ENCODE data around the gene MEN1. TPM values are rescaled to one million over a fixed set of nuclear protein-coding genes. Genes with fewer than 3 reads are reported as not detected.
A peak's percentile ranks its signal among the peaks of the same experiment; 100 is the strongest.

MEN1 gene
- total and polyA plus RNA-seq, 9 of the 15 experiments (the other 6 are each of a cell fraction or from before 2014, with no cell fraction given), result 3.4 to 57.2 (median 19.3) TPM

GRCh38 chr11:64851831-64852351 lies 41.5 kb upstream of the MEN1 start (continued):
- no peak for TF ChIP-seq ZNF79 (CRISPR knock-in tag; IDR thresholded peaks at IDR 0.05; ENCODE audit: low read depth)
- TF ChIP-seq ZFP36 (IDR thresholded peaks at IDR 0.05; ENCODE audit: low read depth, low read length, partially characterized antibody), result no peak
- TF ChIP-seq HBP1 (CRISPR knock-in tag; IDR thresholded peaks at IDR 0.05), result no peak
- TF ChIP-seq ZNF407 (IDR thresholded peaks at IDR 0.05; ENCODE audit: low read depth), result no peak
- no peak for TF ChIP-seq PHTF2 (CRISPR knock-in tag; IDR thresholded peaks at IDR 0.05)
- TF ChIP-seq TBP (optimal IDR thresholded peaks at IDR 0.05; ENCODE audit: low read depth, low read length), result no peak
- TF ChIP-seq, protein P1, sequence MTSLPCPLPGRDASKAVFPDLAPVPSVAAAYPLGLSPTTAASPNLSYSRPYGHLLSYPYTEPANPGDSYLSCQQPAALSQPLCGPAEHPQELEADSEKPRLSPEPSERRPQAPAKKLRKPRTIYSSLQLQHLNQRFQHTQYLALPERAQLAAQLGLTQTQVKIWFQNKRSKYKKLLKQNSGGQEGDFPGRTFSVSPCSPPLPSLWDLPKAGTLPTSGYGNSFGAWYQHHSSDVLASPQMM (CRISPR knock-in tag; IDR thresholded peaks at IDR 0.05), result no peak
- TF ChIP-seq TCFL5 (CRISPR knock-in tag; conservative IDR thresholded peaks at IDR 0.05), result no peak
- TF ChIP-seq TRIM24 (IDR thresholded peaks at IDR 0.05), result no peak
- TF ChIP-seq, protein P2, sequence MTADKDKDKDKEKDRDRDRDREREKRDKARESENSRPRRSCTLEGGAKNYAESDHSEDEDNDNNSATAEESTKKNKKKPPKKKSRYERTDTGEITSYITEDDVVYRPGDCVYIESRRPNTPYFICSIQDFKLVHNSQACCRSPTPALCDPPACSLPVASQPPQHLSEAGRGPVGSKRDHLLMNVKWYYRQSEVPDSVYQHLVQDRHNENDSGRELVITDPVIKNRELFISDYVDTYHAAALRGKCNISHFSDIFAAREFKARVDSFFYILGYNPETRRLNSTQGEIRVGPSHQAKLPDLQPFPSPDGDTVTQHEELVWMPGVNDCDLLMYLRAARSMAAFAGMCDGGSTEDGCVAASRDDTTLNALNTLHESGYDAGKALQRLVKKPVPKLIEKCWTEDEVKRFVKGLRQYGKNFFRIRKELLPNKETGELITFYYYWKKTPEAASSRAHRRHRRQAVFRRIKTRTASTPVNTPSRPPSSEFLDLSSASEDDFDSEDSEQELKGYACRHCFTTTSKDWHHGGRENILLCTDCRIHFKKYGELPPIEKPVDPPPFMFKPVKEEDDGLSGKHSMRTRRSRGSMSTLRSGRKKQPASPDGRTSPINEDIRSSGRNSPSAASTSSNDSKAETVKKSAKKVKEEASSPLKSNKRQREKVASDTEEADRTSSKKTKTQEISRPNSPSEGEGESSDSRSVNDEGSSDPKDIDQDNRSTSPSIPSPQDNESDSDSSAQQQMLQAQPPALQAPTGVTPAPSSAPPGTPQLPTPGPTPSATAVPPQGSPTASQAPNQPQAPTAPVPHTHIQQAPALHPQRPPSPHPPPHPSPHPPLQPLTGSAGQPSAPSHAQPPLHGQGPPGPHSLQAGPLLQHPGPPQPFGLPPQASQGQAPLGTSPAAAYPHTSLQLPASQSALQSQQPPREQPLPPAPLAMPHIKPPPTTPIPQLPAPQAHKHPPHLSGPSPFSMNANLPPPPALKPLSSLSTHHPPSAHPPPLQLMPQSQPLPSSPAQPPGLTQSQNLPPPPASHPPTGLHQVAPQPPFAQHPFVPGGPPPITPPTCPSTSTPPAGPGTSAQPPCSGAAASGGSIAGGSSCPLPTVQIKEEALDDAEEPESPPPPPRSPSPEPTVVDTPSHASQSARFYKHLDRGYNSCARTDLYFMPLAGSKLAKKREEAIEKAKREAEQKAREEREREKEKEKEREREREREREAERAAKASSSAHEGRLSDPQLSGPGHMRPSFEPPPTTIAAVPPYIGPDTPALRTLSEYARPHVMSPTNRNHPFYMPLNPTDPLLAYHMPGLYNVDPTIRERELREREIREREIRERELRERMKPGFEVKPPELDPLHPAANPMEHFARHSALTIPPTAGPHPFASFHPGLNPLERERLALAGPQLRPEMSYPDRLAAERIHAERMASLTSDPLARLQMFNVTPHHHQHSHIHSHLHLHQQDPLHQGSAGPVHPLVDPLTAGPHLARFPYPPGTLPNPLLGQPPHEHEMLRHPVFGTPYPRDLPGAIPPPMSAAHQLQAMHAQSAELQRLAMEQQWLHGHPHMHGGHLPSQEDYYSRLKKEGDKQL (CRISPR knock-in tag; IDR thresholded peaks at IDR 0.05; ENCODE audit: borderline replicate concordance), result no peak
- no peak for TF ChIP-seq ILF3 (IDR thresholded peaks at IDR 0.05; ENCODE audit: borderline replicate concordance)
- peak; percentile 48; the same call in 1 of the 2 replicates for TF ChIP-seq GABPB1 (CRISPR knock-in tag; IDR thresholded peaks at IDR 0.05)
- no peak for TF ChIP-seq CBFA2T3 (IDR thresholded peaks at IDR 0.05)
